Measurements from ENCODE around the gene HSD17B8.

Gene HSD17B8

DNA sequence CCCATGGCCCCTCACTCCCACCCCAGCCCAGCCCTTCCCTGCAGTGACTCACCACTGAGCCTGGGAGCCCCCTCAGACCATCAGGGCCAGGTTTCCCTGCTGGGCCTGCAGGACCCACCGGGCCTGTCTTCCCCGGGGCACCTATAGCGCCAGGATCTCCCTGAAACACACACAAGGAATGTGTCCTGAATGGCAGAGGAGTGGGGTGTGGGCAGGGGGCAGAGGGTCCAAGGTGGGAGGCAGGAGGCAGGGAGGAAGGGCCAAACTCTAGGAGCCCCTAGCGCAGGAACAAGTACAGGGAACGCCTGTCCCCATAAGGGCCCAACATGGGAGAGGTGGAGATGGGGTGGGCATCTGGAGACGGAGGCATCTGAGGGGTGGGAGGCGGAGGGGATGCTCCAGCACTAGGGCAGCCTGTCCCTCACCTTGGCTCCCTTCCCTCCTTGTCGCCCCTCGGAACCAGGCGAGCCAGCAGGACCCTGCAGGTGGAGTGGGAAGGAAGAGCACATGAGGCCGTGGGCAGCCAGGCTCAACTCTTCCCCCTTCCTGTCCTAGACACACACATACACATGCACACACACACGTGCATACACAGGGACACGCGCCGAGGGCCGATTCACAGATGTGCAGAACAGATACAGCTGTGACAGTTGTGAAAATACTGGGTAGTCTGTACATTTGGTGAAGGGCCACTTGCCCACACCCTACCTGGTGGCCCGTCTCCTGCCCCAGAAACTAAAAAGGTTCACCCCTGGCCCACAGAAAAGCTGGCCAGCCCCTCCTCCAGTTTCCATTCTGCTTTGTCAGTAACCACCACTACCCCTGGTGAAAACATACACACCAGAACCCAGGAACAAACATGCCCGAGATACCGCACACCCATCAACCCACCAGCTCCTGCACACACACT is 36.8 kb upstream of the HSD17B8 start:
- TF ChIP-seq, protein P1, sequence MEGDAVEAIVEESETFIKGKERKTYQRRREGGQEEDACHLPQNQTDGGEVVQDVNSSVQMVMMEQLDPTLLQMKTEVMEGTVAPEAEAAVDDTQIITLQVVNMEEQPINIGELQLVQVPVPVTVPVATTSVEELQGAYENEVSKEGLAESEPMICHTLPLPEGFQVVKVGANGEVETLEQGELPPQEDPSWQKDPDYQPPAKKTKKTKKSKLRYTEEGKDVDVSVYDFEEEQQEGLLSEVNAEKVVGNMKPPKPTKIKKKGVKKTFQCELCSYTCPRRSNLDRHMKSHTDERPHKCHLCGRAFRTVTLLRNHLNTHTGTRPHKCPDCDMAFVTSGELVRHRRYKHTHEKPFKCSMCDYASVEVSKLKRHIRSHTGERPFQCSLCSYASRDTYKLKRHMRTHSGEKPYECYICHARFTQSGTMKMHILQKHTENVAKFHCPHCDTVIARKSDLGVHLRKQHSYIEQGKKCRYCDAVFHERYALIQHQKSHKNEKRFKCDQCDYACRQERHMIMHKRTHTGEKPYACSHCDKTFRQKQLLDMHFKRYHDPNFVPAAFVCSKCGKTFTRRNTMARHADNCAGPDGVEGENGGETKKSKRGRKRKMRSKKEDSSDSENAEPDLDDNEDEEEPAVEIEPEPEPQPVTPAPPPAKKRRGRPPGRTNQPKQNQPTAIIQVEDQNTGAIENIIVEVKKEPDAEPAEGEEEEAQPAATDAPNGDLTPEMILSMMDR (IDR thresholded peaks at IDR 0.05; ENCODE audit: insufficient read depth, low read depth, low read length, missing control alignments): no peak
- no peak for DNase-seq (ENCODE audit: low read depth)
- no peak overlapping the region for H3K4me3 ChIP-seq (ENCODE audit: low read depth, low read length)

DNA sequence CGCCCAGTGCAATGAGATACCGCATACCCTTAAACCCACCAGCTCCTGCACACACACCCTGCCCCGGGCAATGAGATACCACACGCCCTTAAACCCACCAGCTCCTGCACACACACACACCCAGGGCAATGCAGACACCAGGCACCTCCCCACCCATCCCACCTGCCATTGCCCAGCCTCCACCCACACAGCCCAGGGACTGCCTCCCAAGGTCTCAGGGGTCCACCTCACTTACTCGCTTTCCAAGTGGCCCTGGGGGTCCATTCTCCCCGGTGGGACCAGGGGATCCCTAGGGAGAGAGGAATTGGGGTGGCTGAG is 36.2 kb upstream of the HSD17B8 start:
- no peak overlapping the region for H3K4me3 ChIP-seq (ENCODE audit: low read depth, low read length)
- no peak for DNase-seq (ENCODE audit: low read depth)
- TF ChIP-seq, protein P1 (IDR thresholded peaks at IDR 0.05; ENCODE audit: insufficient read depth, low read depth, low read length, missing control alignments): no peak

DNA sequence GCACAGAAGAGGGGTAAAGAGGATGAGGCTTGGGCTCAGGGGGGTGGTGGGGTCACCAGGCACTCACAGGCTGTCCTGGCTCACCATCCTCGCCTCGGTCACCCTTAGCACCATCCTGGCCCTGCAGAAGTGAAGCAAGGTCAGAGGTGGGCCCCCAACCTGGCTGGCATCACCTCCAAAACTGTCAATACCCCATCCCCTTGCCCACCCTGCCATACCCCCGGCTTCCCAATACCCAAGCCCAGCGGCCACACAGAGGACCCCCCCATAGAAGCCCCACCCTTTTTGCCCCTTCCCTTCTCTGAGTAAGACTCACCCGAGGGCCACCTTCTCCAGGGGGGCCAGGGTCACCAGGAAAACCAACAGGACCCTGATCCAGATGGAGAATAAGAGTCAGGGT is 35.8 kb upstream of the HSD17B8 start:
- no peak for DNase-seq (ENCODE audit: low read depth)
- H3K4me3 ChIP-seq (ENCODE audit: low read depth, low read length): no peak overlapping the region
- TF ChIP-seq, protein P1 (IDR thresholded peaks at IDR 0.05; ENCODE audit: insufficient read depth, low read depth, low read length, missing control alignments): no peak

DNA sequence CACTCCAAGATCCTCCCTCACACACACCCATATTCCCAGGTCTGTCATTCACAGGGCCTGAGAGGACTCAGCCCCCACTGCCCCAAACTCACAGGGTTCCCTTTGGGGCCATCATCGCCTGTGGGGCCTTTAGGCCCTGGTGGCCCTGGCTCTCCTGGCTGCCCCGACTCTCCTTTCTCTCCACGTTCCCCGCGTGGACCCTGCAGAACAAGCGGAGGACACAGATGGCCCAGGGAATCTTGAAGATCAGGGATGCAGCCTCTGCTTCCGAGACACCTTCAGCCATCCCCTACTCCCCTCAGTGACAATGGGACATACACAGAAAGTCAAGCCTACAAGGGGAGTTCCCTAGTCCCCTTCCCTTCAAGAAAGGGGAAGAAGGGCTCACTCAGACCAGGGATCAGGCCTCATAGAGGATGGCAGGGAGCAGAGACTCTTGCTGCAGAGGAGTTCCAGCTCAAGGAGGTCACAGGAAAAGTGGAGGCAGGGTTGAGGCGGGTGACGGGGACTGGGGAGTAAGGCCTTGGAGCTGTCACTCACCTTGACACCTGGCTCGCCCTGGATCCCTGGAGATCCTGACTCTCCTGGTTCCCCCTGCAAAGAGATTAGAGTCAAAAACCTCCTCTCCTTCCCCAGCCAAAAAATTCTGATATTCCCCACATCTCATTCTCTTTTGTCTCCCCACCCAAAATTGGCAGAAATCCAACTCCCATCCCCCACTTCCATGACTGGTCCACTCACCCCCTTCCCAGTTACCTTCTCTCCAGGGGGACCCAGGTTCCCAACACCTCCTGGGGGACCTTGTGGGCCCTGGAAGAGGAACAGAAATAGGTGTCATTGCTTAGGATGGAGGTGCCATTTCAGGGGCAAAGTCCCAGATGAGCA is 34.9 kb upstream of the HSD17B8 start:
- no peak for DNase-seq (ENCODE audit: low read depth)
- TF ChIP-seq, protein P1 (IDR thresholded peaks at IDR 0.05; ENCODE audit: insufficient read depth, low read depth, low read length, missing control alignments): no peak
- no peak overlapping the region for H3K4me3 ChIP-seq (ENCODE audit: low read depth, low read length)

DNA sequence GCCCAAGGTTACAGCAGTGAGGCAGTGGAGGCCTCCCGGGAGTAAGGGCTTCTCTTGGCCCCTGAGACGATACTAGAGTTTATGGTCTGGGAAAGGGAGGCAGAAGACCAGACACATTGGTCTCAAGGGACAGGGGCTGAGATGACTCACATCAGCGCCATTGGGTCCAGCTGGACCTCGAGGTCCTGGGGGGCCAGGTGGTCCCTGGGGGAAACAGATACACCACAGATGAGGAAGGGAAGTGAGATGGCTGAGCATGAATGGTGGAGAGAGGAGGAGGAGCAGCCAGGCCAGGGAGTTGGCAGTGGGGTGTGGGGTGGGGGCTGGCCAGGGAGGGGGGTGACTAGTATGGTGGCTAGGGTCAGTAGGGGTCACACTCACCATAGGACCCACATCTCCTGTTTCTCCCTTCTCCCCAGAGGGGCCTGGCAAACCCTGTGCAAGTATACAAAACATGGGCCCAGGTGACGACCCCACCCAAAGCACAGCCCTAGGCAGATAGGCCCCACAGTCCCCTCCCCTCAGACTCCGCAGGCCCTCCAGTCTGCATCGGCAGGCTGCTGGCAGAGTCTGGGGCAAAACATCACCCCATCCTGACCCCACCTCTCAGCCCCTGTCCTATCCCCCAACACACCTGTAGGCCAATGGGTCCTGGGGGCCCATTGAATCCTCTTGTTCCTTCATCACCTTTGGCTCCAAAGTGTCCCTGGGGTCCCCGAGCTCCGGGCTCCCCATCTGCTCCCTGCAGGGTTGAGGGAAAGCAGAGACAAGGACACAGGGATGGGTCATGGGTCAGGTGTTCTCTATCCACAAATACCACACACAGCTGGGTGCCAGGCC is 34.1 kb upstream of the HSD17B8 start:
- DNase-seq (ENCODE audit: low read depth): peak; percentile 64
- H3K4me3 ChIP-seq (ENCODE audit: low read depth, low read length): no peak overlapping the region
- TF ChIP-seq, protein P1 (IDR thresholded peaks at IDR 0.05; ENCODE audit: insufficient read depth, low read depth, low read length, missing control alignments): no peak

DNA sequence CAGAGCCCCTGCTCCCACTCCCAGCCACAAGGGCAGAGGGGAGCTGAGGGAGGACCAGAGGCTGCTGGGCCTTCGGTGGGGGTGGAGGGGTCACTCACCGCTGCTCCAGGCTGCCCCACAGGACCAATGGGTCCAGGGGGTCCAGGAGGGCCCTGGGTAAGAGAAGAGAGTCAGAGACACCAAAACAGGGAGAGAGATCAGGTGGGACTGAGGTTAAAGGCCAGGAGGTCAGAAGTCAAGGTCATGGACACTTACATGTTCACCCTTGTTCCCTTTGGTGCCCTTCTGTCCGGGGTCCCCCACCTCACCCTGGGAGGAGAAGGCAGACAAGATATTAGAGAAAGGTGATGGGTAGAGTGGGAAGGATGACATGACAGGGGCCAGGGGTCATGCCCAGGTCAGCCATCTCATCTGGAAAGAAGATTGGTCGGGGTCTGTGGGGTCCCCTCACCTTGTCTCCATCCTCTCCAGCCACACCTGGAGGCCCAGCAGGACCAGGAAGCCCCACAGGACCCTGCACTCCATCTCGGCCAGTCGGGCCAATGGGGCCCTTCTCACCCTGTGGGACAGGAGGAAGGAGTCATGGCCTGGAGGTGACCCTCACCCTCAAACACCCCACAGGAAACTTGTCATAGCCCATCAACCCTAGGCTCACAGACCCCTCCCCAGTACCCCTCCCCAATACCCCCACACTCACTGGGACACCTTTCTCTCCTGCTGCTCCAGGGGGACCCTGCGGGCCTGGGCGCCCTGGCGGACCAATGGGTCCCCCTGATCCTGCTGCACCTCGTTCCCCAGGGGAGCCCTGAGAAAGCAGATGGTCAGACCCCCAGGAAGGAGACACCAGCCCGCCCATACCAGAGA is 33.2 kb upstream of the HSD17B8 start:
- no peak for DNase-seq (ENCODE audit: low read depth)
- TF ChIP-seq, protein P1 (IDR thresholded peaks at IDR 0.05; ENCODE audit: insufficient read depth, low read depth, low read length, missing control alignments): no peak
- H3K4me3 ChIP-seq (ENCODE audit: low read depth, low read length): no peak overlapping the region

All from GM12865 (cell line).